ENCODE measurements around the gene OR2T2.
"Not testable (repeated sequence)": the region's sequence is repeated elsewhere in the genome, so short reads cannot be mapped to it uniquely, and the experiment has no call there.

GRCh38 chr1:248436303-248436702 lies 9.1 kb upstream of the OR2T2 start:
- not testable (repeated sequence) for TF ChIP-seq POLR2A, CTCF (IDR thresholded peaks at IDR 0.05)

Data from uterus (tissue), 2 donors.